Heart left ventricle (tissue), 16 donors: ENCODE results near the gene CASZ1. TPM values are rescaled to one million over a fixed set of nuclear protein-coding genes. Genes with fewer than 3 reads are reported as not detected.

ENCODE experiments used
- ATAC-seq, 4 donors: fragments of 200-7000 bp; cut with Tn5 transposase; one replicate each; pipeline ENCODE4 v1.9.1; 2020 to 2022; ENCODE audit warnings: moderate library complexity in 4 of 4, mild to moderate bottlenecking in 3 of 4, moderate number of reproducible peaks in 1 of 4
- DNase-seq, 5 donors: peaks; one replicate each; pipeline ENCODE4 v3.0.0-alpha.2; 2020
- H3K27ac ChIP-seq, 12 donors: fragments of 200-600 bp; sonication (generic) in 4 of 12; one replicate each; pipeline versions ENCODE4 v1.5.0 to v1.8.0; 2016 to 2022; ENCODE audit warnings: mild to moderate bottlenecking in 2 of 12
- H3K27me3 ChIP-seq, 9 donors: fragments of 200-600 bp; sonication (generic) in 2 of 9; one replicate each; pipeline versions ENCODE4 v1.5.1 to v1.8.0; 2016 to 2022; ENCODE audit warnings: mild to moderate bottlenecking in 3 of 9
- H3K36me3 ChIP-seq, 9 donors: fragments of 200-600 bp; sonication (generic) in 2 of 9; one replicate each; pipeline versions ENCODE4 v1.5.0 to v1.8.0; 2018 to 2022; ENCODE audit warnings: mild to moderate bottlenecking in 2 of 9
- H3K4me1 ChIP-seq, 12 donors: fragments of 200-600 bp; sonication (generic) in 4 of 12; one replicate each; pipeline versions ENCODE4 v1.5.0 to v1.8.0; 2016 to 2022; ENCODE audit warnings: mild to moderate bottlenecking in 3 of 12
- H3K4me3 ChIP-seq, 12 donors: fragments of 200-600 bp; sonication (generic) in 4 of 12; one replicate each; pipeline versions ENCODE4 v1.5.0 to v1.8.0; 2017 to 2022; ENCODE audit warnings: mild to moderate bottlenecking in 9 of 12, moderate library complexity in 4 of 12
- H3K9me3 ChIP-seq, 12 donors: fragments of 200-600 bp; sonication (generic) in 4 of 12; one replicate each; pipeline versions ENCODE4 v1.5.0 to v1.8.0; 2016 to 2022; ENCODE audit warnings: mild to moderate bottlenecking in 1 of 12
- CTCF ChIP-seq, 12 donors: fragments of 200-600 bp; sonication (generic) in 4 of 12; IDR thresholded peaks; one replicate each; pipeline versions ENCODE4 v1.5.0 to v1.8.0; 2018 to 2022; ENCODE audit warnings: antibody characterized with exemption in 12 of 12, mild to moderate bottlenecking in 5 of 12
- POLR2A ChIP-seq, 2 donors: fragments of 450-650 bp; IDR thresholded peaks; one replicate each; pipeline ENCODE4 v1.6.1; 2017; ENCODE audit warnings: antibody characterized with exemption in 2 of 2, mild to moderate bottlenecking in 2 of 2, moderate library complexity in 2 of 2
- WGBS, 4 donors: extraction: QIAGEN DNeasy Blood & Tissue Kit in 2 of 4; methylation state at CpG; one replicate each; pipeline versions ENCODE4 v1.1.5 to v1.1.7; 2013 to 2018; 5-methylcytosine and 5-hydroxymethylcytosine counted together
- intact Hi-C, 10 donors: fragments of 100-400 bp; cut with DNase I; formaldehyde crosslinking; loops; one replicate each; pipeline versions ENCODE4 v1.11.1 to v1.14.2; 2022
- polyA plus RNA-seq, 2 donors: library from polyadenylated mRNA; stranded (reverse); fragments of 200-250 nt; gene quantifications; one replicate each; pipeline ENCODE4 v1.2.3, GENCODE V29; 2013
- total RNA-seq, 9 donors: library from RNA; depleted of rRNA in 2 of 9; stranded (reverse); fragments of >200 nt in 2 of 9; fragmentation: NEBNext Ultra II Directional in 3 of 9; extraction: Animal tissue kit (Norgen Biotek cat#: 25700) in 3 of 9; gene quantifications; one replicate each; pipeline versions ENCODE4 v1.1.0 to v1.2.4, GENCODE V29; 2016 to 2023
- donor health status: ischemic (EF 13 %, LVEDD 7.1; RV severe dilation, severe dysfunction).
- donor health status: healthy with polysubstance abuse.
- donor health status: DM: no; HTN: yes; CAD: no.
- donor health status: DM: no; HTN: no; CAD: no.
- donor health status: ischemic (EF 25% LVEDD 6.9; RV normal size, moderate dysfunction).
- donor health status: ischemic (EF 25% LVEDD 5.7; RV mildly dilated, moderate dysfunction).
- donor health status: healthy.
- donor health status: DM: yes; HTN: yes; CAD: no.
- donor health status: ischemic (EF 35%, LVEDD 5.7; RV mildly dilated, moderate dysfunction).
- donor health status: nonischemic (EF 11% LVEDD 7.7; RV severe dilation, severe dysfunction).
- donor health status: DM: yes; HTN: yes; CAD: no.
- donor health status: PGD.
- donor health status: ischemic (EF 29% LVEDD 5.4; RV normal size, mild dysfunction).
- donor health status: nonischemic (EF 23%, LVEDD 6.1; RV moderate dilation, normal function).

The CASZ1 gene
- total and polyA plus RNA-seq, 11 donors, result 28.8 to 84.9 (median 55.0) TPM

GRCh38 chr1:10629091-10629815 is 167.2 kb downstream of the CASZ1 start:
- H3K4me1 ChIP-seq, result peaks cover 0 to 16% (median 9%) of the 10 kb centered on the region in 12 donors
- H3K36me3 ChIP-seq, result peaks cover 0 to 23% (median 7%) of the 10 kb centered on the region in 9 donors
- peak in 2 of 4 donors; percentile 4 for ATAC-seq
- TF ChIP-seq CTCF (IDR thresholded peaks at IDR 0.05), result no peak
- no peak for TF ChIP-seq POLR2A (IDR thresholded peaks at IDR 0.05)
- no peaks in the 10 kb centered on the region for H3K9me3 ChIP-seq
- peak in 1 of 5 donors; percentile 47 for DNase-seq
- intact Hi-C loops, result loop anchor here in 1 of 10 donors (10.0 kb wide), 1 partner anchor 236 kb away; no protein-coding TSS in a partner anchor
- H3K4me3 ChIP-seq, result no peak overlapping the region
- peak overlapping the region in 7 of 12 donors; percentile 14 to 70 (median 34) for H3K27ac ChIP-seq
- no peaks in the 10 kb centered on the region for H3K27me3 ChIP-seq
- 91 to 93% (median 91%) methylated on average over 24 to 25 of the region's 25 CpGs for WGBS, 4 donors

- no peaks in the 10 kb centered on the region for H3K27me3 ChIP-seq
- H3K4me1 ChIP-seq, result peaks cover 0 to 14% (median 9%) of the 10 kb centered on the region in 12 donors
- H3K36me3 ChIP-seq, result peaks cover 0 to 28% (median 13%) of the 10 kb centered on the region in 9 donors
- peak overlapping the region in 7 of 12 donors; percentile 14 to 70 (median 34) for H3K27ac ChIP-seq
- DNase-seq (peak; percentile 77 to 89 (median 82)), ATAC-seq (peak; percentile 66 to 85 (median 78))
- 33 to 40% (median 38%) methylated on average over 7 of the region's 7 CpGs for WGBS, 4 donors
- no peaks in the 10 kb centered on the region for H3K9me3 ChIP-seq
- intact Hi-C loops, result loop anchor here in 1 of 10 donors (10.0 kb wide), 1 partner anchor 236 kb away; no protein-coding TSS in a partner anchor
- H3K4me3 ChIP-seq, result no peak overlapping the region
- TF ChIP-seq POLR2A (IDR thresholded peaks at IDR 0.05) (no peak), CTCF (IDR thresholded peaks at IDR 0.05) (no peak)
Observed at GRCh38 chr1:10628685-10629084, 167.8 kb downstream of the CASZ1 start.

GRCh38 chr1:10626791-10627410 is 169.5 kb downstream of the CASZ1 start:
- TF ChIP-seq CTCF (IDR thresholded peaks at IDR 0.05) (no peak), POLR2A (IDR thresholded peaks at IDR 0.05) (no peak)
- peaks cover 0 to 40% (median 27%) of the 10 kb centered on the region in 9 donors for H3K36me3 ChIP-seq
- 89 to 94% (median 93%) methylated on average over 15 to 22 of the region's 22 CpGs for WGBS, 4 donors
- no peaks in the 10 kb centered on the region for H3K27me3 ChIP-seq
- ATAC-seq, result no peak
- no peak overlapping the region for H3K4me3 ChIP-seq
- intact Hi-C loops, result loop anchor here in 1 of 10 donors (10.0 kb wide), 1 partner anchor 238 kb away; no protein-coding TSS in a partner anchor
- peaks cover 0 to 13% (median 9%) of the 10 kb centered on the region in 12 donors for H3K4me1 ChIP-seq
- no peak overlapping the region for H3K27ac ChIP-seq
- H3K9me3 ChIP-seq, result no peaks in the 10 kb centered on the region
- peak in 1 of 5 donors; percentile 47 for DNase-seq
